HepG2 (cell line): ENCODE data around the gene MORF4L2. TPM values are rescaled to one million over a fixed set of nuclear protein-coding genes. Genes with fewer than 3 reads are reported as not detected.

Experiments used
- ATAC-seq: fragments of 200-7000 bp; cut with Tn5 transposase; 3 replicates; pipeline ENCODE4 v1.9.1; 2020; ENCODE audit warnings: mild to moderate bottlenecking, moderate library complexity
- BruUV-seq: library from RNA; stranded (reverse); fragments of 400-500 nt; replicated peaks from 2 replicates; lab custom pipeline; 2021; lab: Mats Ljungman, UMichigan
- CTCF ChIA-PET: fragments of 300-600 bp; formaldehyde crosslinking; extraction: SDS; loops from one replicate; lab custom pipeline; 2021; ENCODE audit warnings: low total read pairs, inconsistent platforms, low intra/inter-chr PET ratio; lab: Yijun Ruan, JAX
- POLR2A ChIA-PET: fragments of 350-600 bp; sonication (Branson Sonifier 250); formaldehyde crosslinking; loops from one replicate; lab custom pipeline; 2020; ENCODE audit warnings: antibody characterized with exemption, inconsistent platforms; lab: Yijun Ruan, JAX
- DNase-seq: peaks from one replicate; pipeline ENCODE4 v3.0.0-alpha.2; 2015; ENCODE audit warnings: low spot score
- FAIRE-seq: peaks from 3 replicates; lab custom pipeline; 2011; peaks lifted over from hg19 to GRCh38; lab: Jason Lieb, UNC
- H2AFZ ChIP-seq: one replicate; pipeline ENCODE4 v1.6.1; 2011; ENCODE audit warnings: low read length, inconsistent platforms
- H3K27ac ChIP-seq: fragments of 300-600 bp; 3 replicates; pipeline ENCODE4 v1.8.0; 2011; ENCODE audit warnings: mixed run types, mild to moderate bottlenecking, mixed read lengths, low read length, inconsistent platforms; ENCODE audit not compliant: insufficient read depth; ENCODE audit errors: extremely low read length
- H3K27me3 ChIP-seq, 2 experiments: fragments of 200-600 bp in 1 of 2; 2 replicates in 1 of 2; 3 replicates in 1 of 2; pipeline versions ENCODE4 v1.6.0 to v1.8.0; 2011; ENCODE audit warnings: low read length in 2 of 2, mild to moderate bottlenecking in 2 of 2, moderate library complexity in 2 of 2, inconsistent platforms in 1 of 2; ENCODE audit not compliant: insufficient read depth in 2 of 2, control insufficient read depth in 1 of 2
- H3K36me3 ChIP-seq, 2 experiments: fragments of 200-600 bp in 1 of 2; replicated peaks in 1 of 2; 2 replicates in 1 of 2; 3 replicates in 1 of 2; pipeline versions ENCODE4 v1.5.1 to v1.8.0; 2011; ENCODE audit warnings: low read length in 2 of 2, inconsistent platforms in 1 of 2; ENCODE audit not compliant: insufficient read depth in 2 of 2, control insufficient read depth in 1 of 2
- H3K4me1 ChIP-seq: 2 replicates; pipeline ENCODE4 v1.5.1; 2012; ENCODE audit warnings: low read length, inconsistent platforms; ENCODE audit not compliant: insufficient read depth
- H3K4me2 ChIP-seq: 2 replicates; pipeline ENCODE4 v1.6.0; 2011; ENCODE audit warnings: low read depth, low read length, inconsistent platforms
- H3K4me3 ChIP-seq, 3 experiments: fragments of 200-600 bp in 1 of 3; sonication (generic), shearing (Covaris generic) in 1 of 3; replicated peaks in 1 of 3; 2 replicates each; pipeline ENCODE4 v1.5.1; 2011 to 2016; ENCODE audit warnings: low read length in 3 of 3, inconsistent platforms in 2 of 3, low read depth in 2 of 3, mild to moderate bottlenecking in 2 of 3, control low read depth in 1 of 3, mixed read lengths in 1 of 3; ENCODE audit not compliant: insufficient read depth in 1 of 3
- H3K79me2 ChIP-seq: one replicate; pipeline ENCODE4 v1.6.1; 2011; ENCODE audit warnings: low read length, inconsistent platforms; ENCODE audit not compliant: insufficient read depth
- H3K9ac ChIP-seq: 2 replicates; pipeline ENCODE4 v1.6.0; 2011; ENCODE audit warnings: mild to moderate bottlenecking, low read depth, low read length, inconsistent platforms; ENCODE audit not compliant: insufficient read depth
- H3K9me3 ChIP-seq: 2 replicates; pipeline ENCODE4 v1.5.1; 2012; ENCODE audit warnings: mild to moderate bottlenecking, low read length
- H4K20me1 ChIP-seq: 2 replicates; pipeline ENCODE4 v1.6.0; 2011; ENCODE audit warnings: inconsistent platforms, mild to moderate bottlenecking, low read length, moderate library complexity; ENCODE audit not compliant: insufficient read depth
- AHR ChIP-seq: IDR thresholded peaks from 2 replicates; pipeline ENCODE4 v1.6.1; 2018; ENCODE audit warnings: missing genetic modification reagents, missing compliant biosample characterization
- ATAD3A ChIP-seq: sonication (generic); formaldehyde crosslinking; IDR thresholded peaks from 2 replicates; pipeline ENCODE4 v1.4.0; 2020; ENCODE audit warnings: missing genetic modification reagents
- FOXK2 ChIP-seq: fragments of 450-650 bp; IDR thresholded peaks from 2 replicates; pipeline ENCODE4 v1.6.1; 2016
- KLF13 ChIP-seq: sonication (generic); formaldehyde crosslinking; IDR thresholded peaks from 2 replicates; pipeline ENCODE4 v1.4.0; 2020; ENCODE audit warnings: mild to moderate bottlenecking, missing genetic modification reagents
- NCOA1 ChIP-seq: sonication (generic); formaldehyde crosslinking; IDR thresholded peaks from 2 replicates; pipeline ENCODE4 v1.9.0; 2021; ENCODE audit warnings: missing genetic modification reagents
- POLR2G ChIP-seq: fragments of 200-400 bp; formaldehyde crosslinking; IDR thresholded peaks from 2 replicates; pipeline ENCODE4 v1.6.1; 2018; ENCODE audit warnings: mild to moderate bottlenecking, low read depth, low read length, moderate library complexity
- ZFP1 ChIP-seq: IDR thresholded peaks from 2 replicates; pipeline ENCODE4 v1.6.1; 2016
- ZFP36 ChIP-seq: fragments of 150-350 bp; IDR thresholded peaks from 2 replicates; pipeline ENCODE4 v1.6.1; 2018; ENCODE audit warnings: borderline replicate concordance, low read length, low read depth; ENCODE audit not compliant: partially characterized antibody
- ZNF451 ChIP-seq: sonication (generic); formaldehyde crosslinking; IDR thresholded peaks from 2 replicates; pipeline ENCODE4 v1.5.0; 2020; ENCODE audit warnings: mild to moderate bottlenecking, missing genetic modification reagents
- ZNF577 ChIP-seq: sonication (generic); formaldehyde crosslinking; IDR thresholded peaks from 2 replicates; pipeline ENCODE4 v1.4.0; 2020; ENCODE audit warnings: mild to moderate bottlenecking, low read depth, missing genetic modification reagents, borderline replicate concordance
- ZNF678 ChIP-seq: sonication (generic); formaldehyde crosslinking; IDR thresholded peaks from 2 replicates; pipeline ENCODE4 v1.4.0; 2020; ENCODE audit warnings: mild to moderate bottlenecking, missing genetic modification reagents
- ZNF839 ChIP-seq: sonication (generic); formaldehyde crosslinking; IDR thresholded peaks from 2 replicates; pipeline ENCODE4 v1.4.0; 2020; ENCODE audit warnings: missing genetic modification reagents, mild to moderate bottlenecking, borderline replicate concordance
- WGBS: methylation state at CpG from one replicate; pipeline ENCODE4 v1.1.6; 2017; ENCODE audit warnings: low lambda C conversion rate; 5-methylcytosine and 5-hydroxymethylcytosine counted together
- in situ Hi-C: cut with HindIII; loops from 2 replicates; pipeline ENCODE4 v1.10.0; 2017; ENCODE audit warnings: low pct_unique_long_range_greater_than_20kb; ENCODE audit not compliant: extremely low pct_ligation_motif_present
- intact Hi-C: fragments of 100-400 bp; cut with micrococcal nuclease; formaldehyde crosslinking; loops from one replicate; pipeline ENCODE4 v1.10.0; 2022; ENCODE audit not compliant: unreplicated experiment
- polyA plus RNA-seq, 8 experiments: library from polyadenylated mRNA; depleted of rRNA in 3 of 8; stranded (reverse) in 7 of 8; unstranded in 1 of 8; fragments of >200 nt; fragmentation: Illumina TruSeq in 4 of 8; extraction: Trizol in 4 of 8; gene quantifications; 2 replicates each; pipeline versions ENCODE4 v1.2.1 to v1.2.3, GENCODE V29; 2011 to 2016; ENCODE audit warnings: low read depth in 4 of 8, missing spikeins in 1 of 8, mixed read lengths in 1 of 8; ENCODE audit not compliant: insufficient read depth in 1 of 8
- total RNA-seq, 5 experiments: library from RNA; depleted of rRNA; stranded (reverse); fragments of >200 nt; fragmentation: Illumina TruSeq; extraction: Trizol; gene quantifications; 2 replicates each; pipeline ENCODE4 v1.2.3, GENCODE V29; 2016; ENCODE audit warnings: low read depth in 1 of 5
- TF ChIP-seq, protein P1 (sequence below): IDR thresholded peaks from 2 replicates; pipeline ENCODE4 v1.6.1; 2018; ENCODE audit warnings: missing genetic modification reagents
- TF ChIP-seq, protein P2 (sequence below): sonication (generic); formaldehyde crosslinking; IDR thresholded peaks from 2 replicates; pipeline ENCODE4 v1.8.0; 2022; ENCODE audit warnings: missing genetic modification reagents, mild to moderate bottlenecking, moderate library complexity, borderline replicate concordance
- TF ChIP-seq, protein P3 (sequence below): sonication (generic); formaldehyde crosslinking; IDR thresholded peaks from 2 replicates; pipeline ENCODE4 v1.4.0; 2020; ENCODE audit warnings: missing genetic modification reagents
- TF ChIP-seq, protein P4 (sequence below): sonication (generic); formaldehyde crosslinking; IDR thresholded peaks from 2 replicates; pipeline ENCODE4 v1.5.1; 2020; ENCODE audit warnings: missing genetic modification reagents, mild to moderate bottlenecking, borderline replicate concordance
- TF ChIP-seq, protein P5 (sequence below): sonication (generic); formaldehyde crosslinking; IDR thresholded peaks from 2 replicates; pipeline ENCODE4 v1.4.0; 2020; ENCODE audit warnings: low read depth, mild to moderate bottlenecking, missing genetic modification reagents

MORF4L2 gene
- total and polyA plus RNA-seq, 2 of the 13 experiments (the other 11 are each of a cell fraction or from before 2014, with no cell fraction given) = 358 to 469 TPM

DNA sequence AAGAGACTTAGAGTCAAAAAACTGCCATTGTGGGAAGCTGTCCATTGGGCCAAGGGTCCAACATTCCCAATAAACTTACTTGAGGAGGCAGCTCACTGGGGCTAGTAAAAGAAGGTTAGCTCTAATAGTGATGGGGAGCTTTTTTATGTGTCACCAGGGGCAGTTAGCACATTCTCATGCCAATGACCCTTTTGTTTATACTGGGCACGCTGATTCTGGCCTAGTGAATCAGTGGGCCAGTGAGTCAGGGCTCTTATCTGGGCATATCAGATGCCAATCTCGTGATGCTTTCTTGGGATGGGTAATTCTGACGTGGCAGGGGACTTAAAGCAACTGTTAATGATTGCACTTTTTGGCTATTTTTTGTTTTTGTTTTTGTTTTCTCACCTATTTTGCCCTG is 29.9 kb downstream of the MORF4L2 start:
- H3K79me2 ChIP-seq = no peaks in the 10 kb centered on the region
- H3K9ac ChIP-seq = no peak overlapping the region
- ATAC-seq = no peak
- no peak overlapping the region for H3K27ac ChIP-seq
- WGBS = 0% methylated on average over 2 of the region's 3 CpGs
- no peak for DNase-seq
- no peak overlapping the region for H2AFZ ChIP-seq
- H3K9me3 ChIP-seq = no peaks in the 10 kb centered on the region
- no peak for TF ChIP-seq ZNF577
- TF ChIP-seq ATAD3A = no peak
- no peak for TF ChIP-seq ZNF839 (CRISPR knock-in tag)
- no peak for TF ChIP-seq ZNF678
- no peak for TF ChIP-seq FOXK2
- TF ChIP-seq ZFP36 = no peak
- TF ChIP-seq, protein P1, sequence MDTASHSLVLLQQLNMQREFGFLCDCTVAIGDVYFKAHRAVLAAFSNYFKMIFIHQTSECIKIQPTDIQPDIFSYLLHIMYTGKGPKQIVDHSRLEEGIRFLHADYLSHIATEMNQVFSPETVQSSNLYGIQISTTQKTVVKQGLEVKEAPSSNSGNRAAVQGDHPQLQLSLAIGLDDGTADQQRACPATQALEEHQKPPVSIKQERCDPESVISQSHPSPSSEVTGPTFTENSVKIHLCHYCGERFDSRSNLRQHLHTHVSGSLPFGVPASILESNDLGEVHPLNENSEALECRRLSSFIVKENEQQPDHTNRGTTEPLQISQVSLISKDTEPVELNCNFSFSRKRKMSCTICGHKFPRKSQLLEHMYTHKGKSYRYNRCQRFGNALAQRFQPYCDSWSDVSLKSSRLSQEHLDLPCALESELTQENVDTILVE (CRISPR knock-in tag) = no peak
- no peak for TF ChIP-seq POLR2G
- TF ChIP-seq, protein P2, sequence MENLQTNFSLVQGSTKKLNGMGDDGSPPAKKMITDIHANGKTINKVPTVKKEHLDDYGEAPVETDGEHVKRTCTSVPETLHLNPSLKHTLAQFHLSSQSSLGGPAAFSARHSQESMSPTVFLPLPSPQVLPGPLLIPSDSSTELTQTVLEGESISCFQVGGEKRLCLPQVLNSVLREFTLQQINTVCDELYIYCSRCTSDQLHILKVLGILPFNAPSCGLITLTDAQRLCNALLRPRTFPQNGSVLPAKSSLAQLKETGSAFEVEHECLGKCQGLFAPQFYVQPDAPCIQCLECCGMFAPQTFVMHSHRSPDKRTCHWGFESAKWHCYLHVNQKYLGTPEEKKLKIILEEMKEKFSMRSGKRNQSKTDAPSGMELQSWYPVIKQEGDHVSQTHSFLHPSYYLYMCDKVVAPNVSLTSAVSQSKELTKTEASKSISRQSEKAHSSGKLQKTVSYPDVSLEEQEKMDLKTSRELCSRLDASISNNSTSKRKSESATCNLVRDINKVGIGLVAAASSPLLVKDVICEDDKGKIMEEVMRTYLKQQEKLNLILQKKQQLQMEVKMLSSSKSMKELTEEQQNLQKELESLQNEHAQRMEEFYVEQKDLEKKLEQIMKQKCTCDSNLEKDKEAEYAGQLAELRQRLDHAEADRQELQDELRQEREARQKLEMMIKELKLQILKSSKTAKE (CRISPR knock-in tag) = no peak
- no peak for TF ChIP-seq NCOA1 (CRISPR knock-in tag)
- TF ChIP-seq, protein P3, sequence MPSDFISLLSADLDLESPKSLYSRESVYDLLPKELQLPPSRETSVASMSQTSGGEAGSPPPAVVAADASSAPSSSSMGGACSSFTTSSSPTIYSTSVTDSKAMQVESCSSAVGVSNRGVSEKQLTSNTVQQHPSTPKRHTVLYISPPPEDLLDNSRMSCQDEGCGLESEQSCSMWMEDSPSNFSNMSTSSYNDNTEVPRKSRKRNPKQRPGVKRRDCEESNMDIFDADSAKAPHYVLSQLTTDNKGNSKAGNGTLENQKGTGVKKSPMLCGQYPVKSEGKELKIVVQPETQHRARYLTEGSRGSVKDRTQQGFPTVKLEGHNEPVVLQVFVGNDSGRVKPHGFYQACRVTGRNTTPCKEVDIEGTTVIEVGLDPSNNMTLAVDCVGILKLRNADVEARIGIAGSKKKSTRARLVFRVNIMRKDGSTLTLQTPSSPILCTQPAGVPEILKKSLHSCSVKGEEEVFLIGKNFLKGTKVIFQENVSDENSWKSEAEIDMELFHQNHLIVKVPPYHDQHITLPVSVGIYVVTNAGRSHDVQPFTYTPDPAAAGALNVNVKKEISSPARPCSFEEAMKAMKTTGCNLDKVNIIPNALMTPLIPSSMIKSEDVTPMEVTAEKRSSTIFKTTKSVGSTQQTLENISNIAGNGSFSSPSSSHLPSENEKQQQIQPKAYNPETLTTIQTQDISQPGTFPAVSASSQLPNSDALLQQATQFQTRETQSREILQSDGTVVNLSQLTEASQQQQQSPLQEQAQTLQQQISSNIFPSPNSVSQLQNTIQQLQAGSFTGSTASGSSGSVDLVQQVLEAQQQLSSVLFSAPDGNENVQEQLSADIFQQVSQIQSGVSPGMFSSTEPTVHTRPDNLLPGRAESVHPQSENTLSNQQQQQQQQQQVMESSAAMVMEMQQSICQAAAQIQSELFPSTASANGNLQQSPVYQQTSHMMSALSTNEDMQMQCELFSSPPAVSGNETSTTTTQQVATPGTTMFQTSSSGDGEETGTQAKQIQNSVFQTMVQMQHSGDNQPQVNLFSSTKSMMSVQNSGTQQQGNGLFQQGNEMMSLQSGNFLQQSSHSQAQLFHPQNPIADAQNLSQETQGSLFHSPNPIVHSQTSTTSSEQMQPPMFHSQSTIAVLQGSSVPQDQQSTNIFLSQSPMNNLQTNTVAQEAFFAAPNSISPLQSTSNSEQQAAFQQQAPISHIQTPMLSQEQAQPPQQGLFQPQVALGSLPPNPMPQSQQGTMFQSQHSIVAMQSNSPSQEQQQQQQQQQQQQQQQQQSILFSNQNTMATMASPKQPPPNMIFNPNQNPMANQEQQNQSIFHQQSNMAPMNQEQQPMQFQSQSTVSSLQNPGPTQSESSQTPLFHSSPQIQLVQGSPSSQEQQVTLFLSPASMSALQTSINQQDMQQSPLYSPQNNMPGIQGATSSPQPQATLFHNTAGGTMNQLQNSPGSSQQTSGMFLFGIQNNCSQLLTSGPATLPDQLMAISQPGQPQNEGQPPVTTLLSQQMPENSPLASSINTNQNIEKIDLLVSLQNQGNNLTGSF (CRISPR knock-in tag) = no peak
- no peak for TF ChIP-seq ZNF451 (CRISPR knock-in tag)
- no peak for TF ChIP-seq ZFP1 (CRISPR knock-in tag)
- TF ChIP-seq AHR (CRISPR knock-in tag) = no peak
- TF ChIP-seq, protein P4, sequence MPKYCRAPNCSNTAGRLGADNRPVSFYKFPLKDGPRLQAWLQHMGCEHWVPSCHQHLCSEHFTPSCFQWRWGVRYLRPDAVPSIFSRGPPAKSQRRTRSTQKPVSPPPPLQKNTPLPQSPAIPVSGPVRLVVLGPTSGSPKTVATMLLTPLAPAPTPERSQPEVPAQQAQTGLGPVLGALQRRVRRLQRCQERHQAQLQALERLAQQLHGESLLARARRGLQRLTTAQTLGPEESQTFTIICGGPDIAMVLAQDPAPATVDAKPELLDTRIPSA (CRISPR knock-in tag) = no peak
- TF ChIP-seq KLF13 (CRISPR knock-in tag) = no peak
- TF ChIP-seq, protein P5, sequence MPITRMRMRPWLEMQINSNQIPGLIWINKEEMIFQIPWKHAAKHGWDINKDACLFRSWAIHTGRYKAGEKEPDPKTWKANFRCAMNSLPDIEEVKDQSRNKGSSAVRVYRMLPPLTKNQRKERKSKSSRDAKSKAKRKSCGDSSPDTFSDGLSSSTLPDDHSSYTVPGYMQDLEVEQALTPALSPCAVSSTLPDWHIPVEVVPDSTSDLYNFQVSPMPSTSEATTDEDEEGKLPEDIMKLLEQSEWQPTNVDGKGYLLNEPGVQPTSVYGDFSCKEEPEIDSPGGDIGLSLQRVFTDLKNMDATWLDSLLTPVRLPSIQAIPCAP = no peak
- no peak overlapping the region for H3K4me3 ChIP-seq
- CTCF ChIA-PET = no interaction called here
- H4K20me1 ChIP-seq = no peaks in the 10 kb centered on the region
- no peaks in the 10 kb centered on the region for H3K36me3 ChIP-seq
- intact Hi-C loops (no loop called here), in situ Hi-C loops (no loop called here)
- no peaks in the 10 kb centered on the region for H3K27me3 ChIP-seq
- no TSS peak for BruUV-seq
- no peak for FAIRE-seq
- H3K4me2 ChIP-seq = no peak overlapping the region
- POLR2A ChIA-PET = no interaction called here
- peaks cover 13% of the 10 kb centered on the region for H3K4me1 ChIP-seq
